ENCODE results near the gene CNTNAP5. TPM values are rescaled to one million over a fixed set of nuclear protein-coding genes. Genes with fewer than 3 reads are reported as not detected.

CNTNAP5 gene
- total RNA-seq, 1 donor from 2014 or later: 5.0 TPM

- Mint-ChIP-seq H3K4me1 (ENCODE audit: unreplicated experiment) (no peaks in the 10 kb centered on the region), H3K27me3 (no peaks in the 10 kb centered on the region), H3K9me3 (no peaks in the 10 kb centered on the region), H3K4me3 (no peak overlapping the region), H3K27ac (no peak overlapping the region), H3K36me3 (no peaks in the 10 kb centered on the region)
- TF ChIP-seq CTCF (conservative IDR thresholded peaks at IDR 0.05): no peak
- no peak for DNase-seq (ENCODE audit: extremely low spot score, unreplicated experiment)
Measured at GRCh38 chr2:124798551-124798950, 773.5 kb downstream of the CNTNAP5 start.

DNA sequence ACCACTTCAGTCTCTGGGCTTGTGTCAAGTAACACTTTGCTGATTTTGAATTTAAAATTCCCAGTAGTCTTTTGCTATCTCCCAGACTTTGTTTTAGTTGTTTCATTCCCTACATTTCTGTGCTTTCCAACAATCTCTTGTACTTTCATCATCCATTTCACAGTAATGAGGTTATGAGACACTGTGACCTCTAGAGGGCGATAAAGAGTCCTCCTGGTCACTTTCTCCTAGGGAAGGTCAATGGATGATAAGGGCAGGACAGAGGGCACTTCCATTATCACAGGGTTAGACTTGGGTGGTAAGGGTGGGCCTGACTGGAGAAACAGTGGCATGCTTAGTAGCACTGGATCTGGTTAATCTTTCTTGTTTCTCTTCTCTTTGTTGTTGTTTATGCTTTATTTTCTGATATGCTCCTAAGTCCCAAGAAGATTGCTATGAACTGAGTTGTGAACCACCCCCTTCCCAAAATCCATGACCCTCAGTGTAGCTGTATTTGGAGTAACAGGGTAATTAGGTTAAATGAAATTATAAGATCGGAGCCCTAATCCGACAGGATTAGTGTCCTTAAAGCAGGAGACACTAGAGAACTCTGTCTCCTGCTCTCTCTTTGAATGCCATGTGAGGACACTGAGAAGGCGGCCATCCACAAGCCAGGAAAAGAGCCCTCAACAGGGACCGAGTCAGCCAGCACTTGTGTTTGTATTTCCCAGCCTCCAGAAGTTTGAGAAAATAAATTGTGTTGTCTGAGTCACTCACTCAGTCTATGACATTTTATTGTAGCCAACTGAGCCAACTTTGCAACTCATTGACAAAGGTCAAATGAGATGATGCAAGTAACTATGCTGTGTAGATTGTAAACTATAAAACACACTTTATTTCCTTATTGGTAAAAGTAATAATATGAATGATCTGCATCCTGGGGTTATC, 779.2 kb downstream of the CNTNAP5 start:
- H3K36me3 Mint-ChIP-seq: no peaks in the 10 kb centered on the region
- no peaks in the 10 kb centered on the region for H3K27me3 Mint-ChIP-seq
- H3K27ac Mint-ChIP-seq: peak overlapping the region; percentile 42
- peaks cover 15% of the 10 kb centered on the region for H3K4me1 Mint-ChIP-seq (ENCODE audit: unreplicated experiment)
- H3K9me3 Mint-ChIP-seq: peaks cover 8% of the 10 kb centered on the region
- peak; percentile 84 for TF ChIP-seq CTCF (conservative IDR thresholded peaks at IDR 0.05)
- H3K4me3 Mint-ChIP-seq: no peak overlapping the region
- no peak for DNase-seq (ENCODE audit: extremely low spot score, unreplicated experiment)

- TF ChIP-seq CTCF (conservative IDR thresholded peaks at IDR 0.05): no peak
- no peak for DNase-seq (ENCODE audit: extremely low spot score, unreplicated experiment)
- H3K36me3 Mint-ChIP-seq: no peaks in the 10 kb centered on the region
- H3K27ac Mint-ChIP-seq: peak overlapping the region; percentile 42
- no peaks in the 10 kb centered on the region for H3K27me3 Mint-ChIP-seq
- H3K9me3 Mint-ChIP-seq: peaks cover 8% of the 10 kb centered on the region
- H3K4me3 Mint-ChIP-seq: no peak overlapping the region
- H3K4me1 Mint-ChIP-seq (ENCODE audit: unreplicated experiment): peaks cover 15% of the 10 kb centered on the region
Measured at GRCh38 chr2:124805060-124805459, 780.0 kb downstream of the CNTNAP5 start.

GRCh38 chr2:124810132-124810531, 785.0 kb downstream of the CNTNAP5 start:
- H3K9me3 Mint-ChIP-seq: no peaks in the 10 kb centered on the region

DNA sequence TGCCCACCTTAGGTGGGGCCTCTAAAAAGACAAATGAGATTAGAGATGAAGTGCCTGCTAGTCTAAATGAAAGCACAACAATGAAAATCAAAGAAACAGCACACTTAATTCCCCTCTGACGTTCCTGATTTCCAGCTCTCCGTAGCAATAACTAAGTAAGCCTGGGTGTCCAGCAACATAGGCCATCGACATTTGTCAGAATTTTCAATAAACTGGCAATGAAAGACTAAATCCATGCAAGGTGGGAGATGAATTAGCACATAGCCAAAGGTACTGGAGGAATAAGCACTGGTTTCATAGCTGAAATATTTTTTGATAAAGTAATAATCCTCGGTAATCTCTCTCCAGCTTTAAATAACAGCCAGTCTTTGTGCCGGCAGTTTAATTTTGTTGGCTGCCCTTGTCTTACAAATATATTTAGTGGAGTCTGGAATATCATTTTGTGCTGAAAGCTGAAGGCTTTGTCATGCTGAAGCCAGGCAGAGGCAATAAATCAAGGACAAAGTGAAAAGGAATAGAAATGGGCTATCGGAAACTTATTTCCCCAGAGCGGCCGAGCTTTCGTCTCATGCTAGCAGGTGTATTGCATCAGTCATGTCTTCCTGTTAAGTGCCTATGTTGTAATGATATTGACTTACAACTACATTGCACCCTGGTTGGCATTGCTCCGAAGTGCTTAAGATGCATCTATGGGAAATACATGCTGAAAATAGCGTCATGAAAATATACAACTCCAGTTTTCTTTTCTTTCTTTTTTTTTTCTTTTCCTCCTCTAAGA, 790.1 kb downstream of the CNTNAP5 start:
- no peaks in the 10 kb centered on the region for H3K9me3 Mint-ChIP-seq

More at GRCh38 chr2:124810132-124810531, 785.0 kb downstream of the CNTNAP5 start:
- DNase-seq (ENCODE audit: extremely low spot score, unreplicated experiment): no peak
- peak; percentile 64 for TF ChIP-seq CTCF (conservative IDR thresholded peaks at IDR 0.05)
- Mint-ChIP-seq H3K27ac (no peak overlapping the region), H3K27me3 (no peaks in the 10 kb centered on the region), H3K36me3 (no peaks in the 10 kb centered on the region), H3K4me1 (ENCODE audit: unreplicated experiment) (peaks cover 6% of the 10 kb centered on the region), H3K4me3 (no peak overlapping the region)

More for the DNA sequence above, 790.1 kb downstream of the CNTNAP5 start:
- no peaks in the 10 kb centered on the region for H3K27me3 Mint-ChIP-seq
- no peaks in the 10 kb centered on the region for H3K4me1 Mint-ChIP-seq (ENCODE audit: unreplicated experiment)
- no peak for DNase-seq (ENCODE audit: extremely low spot score, unreplicated experiment)
- no peak overlapping the region for H3K27ac Mint-ChIP-seq
- H3K36me3 Mint-ChIP-seq: no peaks in the 10 kb centered on the region
- TF ChIP-seq CTCF (conservative IDR thresholded peaks at IDR 0.05): no peak
- no peak overlapping the region for H3K4me3 Mint-ChIP-seq

All from type B pancreatic cell (in vitro differentiated cells).